Caco-2 (cell line): Measurements from ENCODE around the gene NOP14. TPM values are rescaled to one million over a fixed set of nuclear protein-coding genes. Genes with fewer than 3 reads are reported as not detected.
A peak's percentile ranks its signal among the peaks of the same experiment; 100 is the strongest.

Experiments
- BruUV-seq: library from RNA; stranded (reverse); fragments of 400-500 nt; replicated peaks from 2 replicates; lab custom pipeline; 2021; lab: Mats Ljungman, UMichigan
- CTCF ChIA-PET: fragments of 300-600 bp; sonication (Branson Sonifier 250); formaldehyde crosslinking; loops from one replicate; lab custom pipeline; 2022; ENCODE audit warnings: antibody characterized with exemption; lab: Charles Lee
- POLR2A ChIA-PET: fragments of 300-600 bp; sonication (Branson Sonifier 250); formaldehyde crosslinking; loops from one replicate; lab custom pipeline; 2022; ENCODE audit warnings: antibody characterized with exemption; lab: Charles Lee
- DNase-seq, 2 experiments: peaks; one replicate each; pipeline versions ENCODE4 v3.0.0 to v3.0.0-alpha.2; 2020 to 2022
- H3K27me3 ChIP-seq: replicated peaks from 2 replicates; pipeline ENCODE4 v1.6.0; 2011; ENCODE audit warnings: low read length; ENCODE audit not compliant: control insufficient read depth, insufficient read depth
- H3K36me3 ChIP-seq: 2 replicates; pipeline ENCODE4 v1.5.1; 2011; ENCODE audit warnings: low read length; ENCODE audit not compliant: control insufficient read depth, insufficient read depth
- H3K4me1 ChIP-seq: fragments of 250-450 bp; sonication (Bioruptor Pico); 2 replicates; pipeline ENCODE4 v1.5.1; 2020; ENCODE audit warnings: mild to moderate bottlenecking
- H3K4me3 ChIP-seq: 2 replicates; pipeline ENCODE4 v1.5.1; 2011; ENCODE audit warnings: low read depth, mild to moderate bottlenecking, control low read depth, low read length
- H3K9me3 ChIP-seq: fragments of 250-450 bp; sonication (Bioruptor Pico); 2 replicates; pipeline ENCODE4 v1.5.1; 2020; ENCODE audit warnings: mild to moderate bottlenecking, moderate library complexity
- H3K27ac Mint-ChIP-seq: one replicate; pipeline ENCODE4 v1.8.0; 2022; ENCODE audit warnings: mixed read lengths; ENCODE audit not compliant: unreplicated experiment
- H3K27me3 Mint-ChIP-seq: one replicate; pipeline ENCODE4 v1.8.0; 2022; ENCODE audit warnings: mixed read lengths; ENCODE audit not compliant: insufficient read depth, unreplicated experiment
- H3K36me3 Mint-ChIP-seq: one replicate; pipeline ENCODE4 v1.8.0; 2022; ENCODE audit warnings: mild to moderate bottlenecking, mixed read lengths; ENCODE audit not compliant: insufficient read depth, unreplicated experiment
- H3K4me1 Mint-ChIP-seq: one replicate; pipeline ENCODE4 v1.8.0; 2022; ENCODE audit warnings: low read depth, mixed read lengths; ENCODE audit not compliant: unreplicated experiment
- H3K4me3 Mint-ChIP-seq: one replicate; pipeline ENCODE4 v1.8.0; 2022; ENCODE audit warnings: mild to moderate bottlenecking, moderate library complexity, mixed read lengths; ENCODE audit not compliant: unreplicated experiment
- H3K9me3 Mint-ChIP-seq: one replicate; pipeline ENCODE4 v1.8.0; 2022; ENCODE audit warnings: mixed read lengths; ENCODE audit not compliant: unreplicated experiment
- CTCF ChIP-seq, 2 experiments: fragments of 200-600 bp in 1 of 2; IDR thresholded peaks; 1 replicate in 1 of 2; 2 replicates in 1 of 2; pipeline versions ENCODE4 v1.5.1 to v1.8.0; 2011 to 2022; ENCODE audit warnings: antibody characterized with exemption in 1 of 2, control low read depth in 1 of 2, inconsistent platforms in 1 of 2, low read depth in 1 of 2, low read length in 1 of 2, mild to moderate bottlenecking in 1 of 2, moderate library complexity in 1 of 2; ENCODE audit not compliant: insufficient read depth in 1 of 2, severe bottlenecking in 1 of 2, unreplicated experiment in 1 of 2
- intact Hi-C: fragments of 100-400 bp; cut with micrococcal nuclease; formaldehyde crosslinking; loops from one replicate; pipeline ENCODE4 v1.10.0; 2022; ENCODE audit not compliant: unreplicated experiment
- total RNA-seq: library from RNA; stranded (reverse); gene quantifications from 2 replicates; pipeline ENCODE4 v1.2.3, GENCODE V29; 2022

The NOP14 gene
- total RNA-seq, 1 experiment from 2014 or later, result 55.2 TPM

DNA sequence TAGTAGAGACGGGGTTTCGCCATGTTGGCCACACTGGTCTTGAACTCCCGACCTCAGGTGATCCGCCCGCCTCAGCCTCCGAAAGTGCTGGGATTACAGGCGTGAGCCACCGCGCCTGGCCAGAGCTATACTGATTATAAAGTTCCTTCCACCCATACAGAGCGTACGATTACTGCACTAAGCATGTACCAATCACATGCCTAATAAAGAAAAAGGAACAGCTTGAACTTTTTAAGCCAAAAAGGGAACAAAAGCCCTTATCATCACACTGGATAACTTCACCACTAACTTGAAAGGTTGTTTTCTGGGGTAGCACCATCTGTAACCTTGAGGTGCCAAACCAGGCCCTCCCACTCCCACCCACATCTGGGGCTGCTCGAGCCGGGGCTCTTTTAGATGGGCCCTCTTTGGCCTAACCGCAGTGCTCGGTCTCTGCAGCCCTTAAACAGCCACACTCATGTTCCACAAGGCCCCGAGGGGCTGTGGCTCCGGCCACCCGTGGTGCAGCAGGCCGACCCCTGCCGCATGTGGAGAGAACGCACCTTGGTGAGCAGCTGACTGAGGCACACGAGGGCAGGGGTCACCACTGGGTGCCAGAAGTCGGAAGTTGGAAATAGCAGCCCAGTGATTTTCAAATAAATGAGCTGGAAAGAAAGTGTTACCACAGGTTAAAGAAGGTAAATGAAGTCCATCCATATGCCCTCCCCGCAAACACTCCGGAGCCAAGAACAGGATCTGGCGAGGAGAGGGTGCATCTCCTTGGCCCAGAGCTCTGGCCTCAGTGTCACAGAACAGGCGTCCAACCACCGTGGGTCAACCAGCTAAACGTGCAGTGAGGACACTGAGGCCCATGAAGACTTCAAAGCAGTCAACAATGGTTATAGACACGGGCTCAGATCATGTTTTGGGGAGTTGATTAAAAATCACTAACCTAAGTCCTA, 18.4 kb downstream of the NOP14 start:
- Histone ChIP-seq H3K4me3 (no peak overlapping the region), H3K4me1 (no peaks in the 10 kb centered on the region), H3K27me3 (no peaks in the 10 kb centered on the region), H3K9me3 (no peaks in the 10 kb centered on the region), H3K36me3 (peaks cover 5% of the 10 kb centered on the region)
- Mint-ChIP-seq H3K9me3 (no peaks in the 10 kb centered on the region), H3K4me3 (no peak overlapping the region), H3K27me3 (no peaks in the 10 kb centered on the region), H3K4me1 (no peaks in the 10 kb centered on the region), H3K27ac (no peak overlapping the region), H3K36me3 (peaks cover 88% of the 10 kb centered on the region)
- TF ChIP-seq CTCF (IDR thresholded peaks at IDR 0.05; ENCODE audit: insufficient read depth in 1 of 2, low read depth in 1 of 2, low read length in 1 of 2, severe bottlenecking in 1 of 2, unreplicated experiment in 1 of 2), result no peak
- no peak for DNase-seq
- CTCF ChIA-PET, result no interaction called here
- intact Hi-C loops, result no loop called here
- POLR2A ChIA-PET, result no interaction called here
- no TSS peak for BruUV-seq

DNA sequence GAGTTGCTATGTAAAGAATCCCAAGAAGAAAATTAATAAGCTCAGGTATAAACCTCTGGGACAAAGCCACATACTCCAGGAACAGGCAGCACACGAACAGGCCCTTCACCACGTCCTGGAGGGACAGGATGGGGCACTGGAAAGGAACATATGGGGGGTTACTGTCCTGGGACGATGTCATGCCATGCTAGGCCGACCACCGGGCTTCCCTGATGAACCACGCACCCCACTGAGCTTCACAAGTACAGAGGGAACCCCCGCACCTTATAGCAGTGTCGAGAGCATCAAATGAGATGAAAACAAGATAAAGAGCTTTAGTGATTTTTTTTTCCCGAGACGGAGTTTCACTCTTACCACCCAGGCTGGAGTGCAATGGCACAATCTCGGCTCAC, 19.1 kb downstream of the NOP14 start:
- Mint-ChIP-seq H3K4me3 (no peak overlapping the region), H3K27ac (no peak overlapping the region), H3K27me3 (no peaks in the 10 kb centered on the region), H3K4me1 (no peaks in the 10 kb centered on the region), H3K36me3 (peaks cover 88% of the 10 kb centered on the region), H3K9me3 (no peaks in the 10 kb centered on the region)
- DNase-seq, result no peak
- intact Hi-C loops, result no loop called here
- Histone ChIP-seq H3K4me1 (no peaks in the 10 kb centered on the region), H3K27me3 (no peaks in the 10 kb centered on the region), H3K36me3 (peaks cover 6% of the 10 kb centered on the region), H3K9me3 (no peaks in the 10 kb centered on the region), H3K4me3 (no peak overlapping the region)
- CTCF ChIA-PET, result no interaction called here
- no peak for TF ChIP-seq CTCF (IDR thresholded peaks at IDR 0.05; ENCODE audit: insufficient read depth in 1 of 2, low read depth in 1 of 2, low read length in 1 of 2, severe bottlenecking in 1 of 2, unreplicated experiment in 1 of 2)
- no TSS peak for BruUV-seq
- POLR2A ChIA-PET, result no interaction called here

DNA sequence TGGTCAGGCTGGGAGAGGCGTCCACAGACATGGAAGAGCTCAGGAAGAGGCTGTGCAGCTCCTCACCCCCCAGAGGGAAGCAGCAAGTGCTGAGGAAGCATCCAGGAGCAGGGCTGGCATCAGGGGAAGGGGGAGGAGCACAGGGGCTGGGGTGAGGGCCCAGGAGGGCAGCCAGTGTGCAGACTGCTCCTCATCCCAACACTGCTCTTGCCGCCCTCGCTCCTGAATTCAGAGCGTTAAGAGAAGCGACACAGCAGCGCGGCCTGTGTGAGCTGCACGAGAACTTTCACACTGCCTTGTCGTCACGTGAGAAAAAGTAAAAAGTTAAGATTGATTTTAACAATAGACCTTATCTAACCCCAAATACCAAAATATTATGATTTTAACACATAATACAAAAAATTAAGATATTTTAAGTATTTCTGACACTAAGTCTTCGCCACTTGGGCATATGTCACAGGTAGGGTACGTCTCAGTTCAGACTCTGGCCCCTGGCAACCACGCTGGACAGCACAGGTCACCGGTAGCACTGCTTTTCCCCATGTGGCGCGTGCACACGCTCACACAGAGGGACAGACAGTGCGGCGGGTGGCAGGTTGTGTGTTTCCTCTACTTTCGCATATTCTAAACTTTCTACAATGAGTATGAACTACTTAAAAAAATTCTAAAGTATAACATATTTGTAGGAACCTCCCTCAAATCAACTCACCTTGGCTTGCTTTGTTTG, 19.7 kb downstream of the NOP14 start:
- no peaks in the 10 kb centered on the region for H3K9me3 Mint-ChIP-seq
- Histone ChIP-seq H3K36me3 (peaks cover 7% of the 10 kb centered on the region), H3K4me3 (no peak overlapping the region), H3K9me3 (no peaks in the 10 kb centered on the region), H3K4me1 (no peaks in the 10 kb centered on the region), H3K27me3 (no peaks in the 10 kb centered on the region)
- intact Hi-C loops, result no loop called here
- ChIA-PET CTCF (no interaction called here), POLR2A (no interaction called here)
- H3K27ac Mint-ChIP-seq, result peak overlapping the region; percentile 19
- TF ChIP-seq CTCF (IDR thresholded peaks at IDR 0.05; ENCODE audit: insufficient read depth in 1 of 2, low read depth in 1 of 2, low read length in 1 of 2, severe bottlenecking in 1 of 2, unreplicated experiment in 1 of 2), result no peak
- H3K4me3 Mint-ChIP-seq, result no peak overlapping the region
- no TSS peak for BruUV-seq
- no peak for DNase-seq
- H3K4me1 Mint-ChIP-seq, result no peaks in the 10 kb centered on the region
- H3K36me3 Mint-ChIP-seq, result peaks cover 88% of the 10 kb centered on the region
- no peaks in the 10 kb centered on the region for H3K27me3 Mint-ChIP-seq
